B cell (primary cell): ENCODE results near the gene OLFML2B. TPM values are rescaled to one million over a fixed set of nuclear protein-coding genes. Genes with fewer than 3 reads are reported as not detected.

Experiments
- ATAC-seq: fragments of 200-7000 bp; cut with Tn5 transposase; one replicate; pipeline ENCODE4 v1.10.0; 2021; ENCODE audit warnings: low read depth, mild to moderate bottlenecking, moderate number of reproducible peaks, moderate library complexity
- CTCF ChIA-PET: fragments of 350-600 bp; sonication (Branson Sonifier 250); formaldehyde crosslinking; loops from one replicate; lab custom pipeline; 2021; ENCODE audit warnings: antibody characterized with exemption, inconsistent platforms; lab: Charles Lee
- POLR2A ChIA-PET: fragments of 350-600 bp; sonication (Branson Sonifier 250); formaldehyde crosslinking; loops from one replicate; lab custom pipeline; 2021; ENCODE audit warnings: antibody characterized with exemption; lab: Charles Lee
- DNase-seq: peaks from one replicate; pipeline ENCODE4 v3.0.0; 2013
- H2AFZ ChIP-seq: 2 replicates; pipeline ENCODE4 v1.6.1; 2012; ENCODE audit warnings: mild to moderate bottlenecking, low read depth, low read length; ENCODE audit not compliant: insufficient read depth, poor library complexity, severe bottlenecking
- H3K27ac ChIP-seq, 2 donors: 1 replicate in 1 of 2; 2 replicates in 1 of 2; pipeline ENCODE4 v1.5.1; 2012 to 2013; ENCODE audit warnings: low read length in 2 of 2, mild to moderate bottlenecking in 2 of 2, moderate library complexity in 1 of 2
- H3K27me3 ChIP-seq, 4 experiments: fragments of 200-600 bp in 1 of 4; sonication (generic) in 1 of 4; replicated peaks in 1 of 4; 1 replicate in 2 of 4; 2 replicates in 2 of 4; pipeline versions ENCODE4 v1.6.1 to v1.7.0; 2013 to 2016; ENCODE audit warnings: low read length in 3 of 4, mild to moderate bottlenecking in 2 of 4, mixed read lengths in 1 of 4, moderate library complexity in 1 of 4; ENCODE audit not compliant: insufficient read depth in 4 of 4, control insufficient read depth in 3 of 4; ENCODE audit errors: control extremely low read depth in 1 of 4
- H3K36me3 ChIP-seq, 2 experiments: replicated peaks in 1 of 2; 1 replicate in 1 of 2; 2 replicates in 1 of 2; pipeline versions ENCODE4 v1.6.1 to v1.7.1; 2013; ENCODE audit warnings: low read length in 1 of 2; ENCODE audit not compliant: insufficient read depth in 2 of 2, control insufficient read depth in 1 of 2; ENCODE audit errors: control extremely low read depth in 1 of 2, extremely low read depth in 1 of 2
- H3K4me1 ChIP-seq, 2 donors: fragments of 200-600 bp in 1 of 2; sonication (generic) in 1 of 2; 1 replicate in 1 of 2; 2 replicates in 1 of 2; pipeline versions ENCODE4 v1.5.1 to v1.6.1; 2013 to 2017; ENCODE audit warnings: low read length in 2 of 2; ENCODE audit not compliant: control insufficient read depth in 2 of 2, insufficient read depth in 2 of 2
- H3K4me2 ChIP-seq: replicated peaks from 2 replicates; pipeline ENCODE3; 2012; ENCODE audit warnings: mild to moderate bottlenecking, low read depth, low read length; ENCODE audit not compliant: poor library complexity, severe bottlenecking
- H3K4me3 ChIP-seq, 5 experiments: fragments of 200-600 bp in 1 of 5; sonication (generic) in 1 of 5; 1 replicate in 3 of 5; 2 replicates in 2 of 5; pipeline versions ENCODE4 v1.5.1 to v1.7.0; 2011 to 2016; ENCODE audit warnings: low read length in 4 of 5, mild to moderate bottlenecking in 4 of 5, low read depth in 2 of 5, control low read depth in 1 of 5, moderate library complexity in 1 of 5; ENCODE audit not compliant: insufficient read depth in 1 of 5; ENCODE audit errors: control extremely low read depth in 1 of 5, extremely low read depth in 1 of 5
- H3K79me2 ChIP-seq: fragments of 200-600 bp; sonication (generic); one replicate; pipeline ENCODE4 v1.6.0; 2016; ENCODE audit warnings: low read length; ENCODE audit not compliant: control insufficient read depth, insufficient read depth
- H3K9ac ChIP-seq: fragments of 200-600 bp; sonication (generic); 2 replicates; pipeline ENCODE4 v1.6.1; 2017; ENCODE audit warnings: mild to moderate bottlenecking, low read length, moderate library complexity
- H3K9me3 ChIP-seq, 3 donors: one replicate each; pipeline versions ENCODE4 v1.6.1 to v1.7.1; 2013; ENCODE audit warnings: low read length in 2 of 3; ENCODE audit not compliant: control insufficient read depth in 2 of 3, insufficient read depth in 1 of 3; ENCODE audit errors: control extremely low read depth in 1 of 3
- H4K20me1 ChIP-seq: 2 replicates; pipeline ENCODE4 v1.6.0; 2012; ENCODE audit warnings: mild to moderate bottlenecking, low read length; ENCODE audit not compliant: insufficient read depth, control insufficient read depth, poor library complexity, severe bottlenecking
- H3K27ac Mint-ChIP-seq: one replicate; pipeline ENCODE4 v1.8.0; 2021; ENCODE audit warnings: mixed read lengths
- H3K27me3 Mint-ChIP-seq: one replicate; pipeline ENCODE4 v1.8.0; 2021; ENCODE audit warnings: mixed read lengths
- H3K4me1 Mint-ChIP-seq: one replicate; pipeline ENCODE4 v1.8.0; 2021; ENCODE audit warnings: mixed read lengths
- H3K4me3 Mint-ChIP-seq: one replicate; pipeline ENCODE4 v1.8.0; 2021; ENCODE audit warnings: mixed read lengths
- H3K9me3 Mint-ChIP-seq: one replicate; pipeline ENCODE4 v1.8.0; 2022; ENCODE audit warnings: mixed read lengths; ENCODE audit not compliant: insufficient read depth
- CTCF ChIP-seq: fragments of 200-600 bp; IDR thresholded peaks from one replicate; pipeline ENCODE4 v1.8.0; 2022; ENCODE audit warnings: antibody characterized with exemption, mild to moderate bottlenecking
- EZH2 ChIP-seq: IDR thresholded peaks from 2 replicates; pipeline ENCODE4 v1.6.1; 2012; ENCODE audit warnings: borderline replicate concordance, low read depth, mild to moderate bottlenecking, moderate library complexity, low read length; ENCODE audit not compliant: insufficient read depth, poor library complexity, severe bottlenecking
- WGBS: methylation state at CpG from one replicate; pipeline ENCODE4 v1.1.5; 2013; ENCODE audit warnings: missing lambda C conversion rate; ENCODE audit not compliant: insufficient coverage; 5-methylcytosine and 5-hydroxymethylcytosine counted together
- intact Hi-C: fragments of 100-400 bp; cut with micrococcal nuclease; formaldehyde crosslinking; loops from one replicate; pipeline ENCODE4 v1.10.0; 2022
- polyA plus RNA-seq: library from polyadenylated mRNA; depleted of rRNA; stranded (reverse); fragments of >200 nt; gene quantifications from 2 replicates; pipeline ENCODE4 v1.2.3, GENCODE V29; 2012
- total RNA-seq, 2 donors: library from RNA; stranded (reverse); fragments of 120-200 nt in 1 of 2; gene quantifications; 1 replicate in 1 of 2; 2 replicates in 1 of 2; pipeline versions ENCODE4 v1.2.3 to v1.2.4, GENCODE V29; 2013 to 2022

The OLFML2B gene
- total and polyA plus RNA-seq, 2 donors (not counting 1 experiment from before 2014, with no cell fraction given), result not detected

GRCh38 chr1:161954466-161954865 lies 69.2 kb downstream of the OLFML2B start:
- ATAC-seq (no peak), DNase-seq (no peak)
- Histone ChIP-seq H2AFZ (no peak overlapping the region), H3K27me3 (no peaks in the 10 kb centered on the region), H3K4me3 (no peak overlapping the region), H3K9me3 (no peaks in the 10 kb centered on the region), H3K4me2 (no peak overlapping the region), H3K36me3 (peaks cover 0 to 24% of the 10 kb centered on the region in 2 experiments), H3K9ac (no peak overlapping the region), H3K4me1 (no peaks in the 10 kb centered on the region), H3K27ac (no peak overlapping the region), H3K79me2 (no peaks in the 10 kb centered on the region), H4K20me1 (no peaks in the 10 kb centered on the region)
- H3K9me3 Mint-ChIP-seq, result no peaks in the 10 kb centered on the region
- H3K4me3 Mint-ChIP-seq, result no peak overlapping the region
- ChIA-PET POLR2A (no interaction called here), CTCF (no interaction called here)
- H3K4me1 Mint-ChIP-seq, result peaks cover 7% of the 10 kb centered on the region
- intact Hi-C loops, result no loop called here
- no peak overlapping the region for H3K27ac Mint-ChIP-seq
- no peaks in the 10 kb centered on the region for H3K27me3 Mint-ChIP-seq
- TF ChIP-seq CTCF, result no peak
- TF ChIP-seq EZH2, result no peak

GRCh38 chr1:161954050-161954449 lies 69.6 kb downstream of the OLFML2B start:
- H3K4me1 ChIP-seq, result no peaks in the 10 kb centered on the region
- DNase-seq (no peak), ATAC-seq (no peak)
- CTCF ChIA-PET, result no interaction called here
- no peak overlapping the region for H3K27ac ChIP-seq
- intact Hi-C loops, result no loop called here
- no peaks in the 10 kb centered on the region for H3K27me3 ChIP-seq
- POLR2A ChIA-PET, result no interaction called here
- no peaks in the 10 kb centered on the region for H3K9me3 ChIP-seq
- no peak overlapping the region for H2AFZ ChIP-seq
- Mint-ChIP-seq H3K4me1 (peaks cover 7% of the 10 kb centered on the region), H3K27ac (no peak overlapping the region), H3K27me3 (no peaks in the 10 kb centered on the region), H3K9me3 (no peaks in the 10 kb centered on the region), H3K4me3 (no peak overlapping the region)
- H3K4me2 ChIP-seq, result no peak overlapping the region
- WGBS, result no CpG with 5 or more reads among the region's 2 CpGs
- H3K79me2 ChIP-seq, result no peaks in the 10 kb centered on the region
- H3K4me3 ChIP-seq, result no peak overlapping the region
- H3K36me3 ChIP-seq, result peaks cover 0 to 25% of the 10 kb centered on the region in 2 experiments
- H3K9ac ChIP-seq, result no peak overlapping the region
- H4K20me1 ChIP-seq, result no peaks in the 10 kb centered on the region
- no peak for TF ChIP-seq EZH2
- TF ChIP-seq CTCF, result no peak
